Measurements from ENCODE around the gene DDX42.

Gene DDX42

DNA sequence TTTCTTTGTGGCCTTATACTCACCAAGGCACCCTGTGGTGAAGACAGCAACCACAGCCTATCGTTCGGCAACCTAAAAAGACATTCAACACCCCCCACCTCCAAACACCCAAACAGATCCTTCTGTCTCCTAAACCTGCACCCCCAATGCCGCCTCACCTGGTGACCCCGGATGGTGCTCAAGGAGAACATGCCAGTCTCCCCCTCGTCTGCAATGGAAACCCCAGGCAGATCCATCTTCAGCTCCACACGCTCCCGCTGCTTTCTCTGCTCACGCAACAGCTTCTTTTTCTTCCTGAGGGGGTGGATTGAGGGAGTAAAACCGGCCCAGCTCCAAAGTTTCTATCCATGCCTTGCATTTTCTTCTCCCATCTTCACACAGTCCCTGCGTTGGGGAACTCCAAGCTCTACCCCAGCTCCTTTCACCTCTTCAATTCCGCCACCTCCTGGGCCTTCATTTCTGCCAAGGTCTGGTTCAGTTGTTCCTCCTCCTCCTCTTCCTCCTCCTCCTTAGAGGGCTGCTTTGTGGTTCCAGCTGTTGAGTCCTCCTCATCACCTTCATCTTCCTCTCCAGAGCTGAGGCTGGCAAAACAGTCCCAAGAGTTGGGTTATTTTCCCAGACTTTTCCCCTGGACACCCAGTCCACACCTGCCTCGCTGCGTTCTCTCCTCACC is 49.8 kb downstream of the DDX42 start:
- DNase-seq (ENCODE audit: low read depth in 2 of 2), result no peak

DNA sequence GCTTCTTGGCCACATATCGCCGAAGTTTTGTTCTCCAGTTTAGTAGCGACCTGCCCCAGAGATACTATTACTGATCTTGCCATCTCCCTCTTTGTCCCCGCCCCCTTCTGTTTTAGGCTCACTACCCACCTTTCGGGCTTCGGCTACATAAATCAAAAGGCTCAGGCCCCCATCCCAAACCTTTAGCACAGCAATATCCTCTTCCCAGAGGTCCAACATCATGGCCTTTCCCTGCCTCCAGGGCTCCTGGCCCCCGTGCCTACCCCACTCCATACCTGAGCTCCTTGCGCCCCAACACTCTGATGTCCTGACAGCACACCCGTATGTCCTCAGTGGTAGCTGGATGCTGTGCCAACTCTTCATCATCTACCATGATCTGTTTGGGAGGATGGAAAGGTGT is 50.4 kb downstream of the DDX42 start:
- DNase-seq (ENCODE audit: low read depth in 2 of 2), result no peak

DNA sequence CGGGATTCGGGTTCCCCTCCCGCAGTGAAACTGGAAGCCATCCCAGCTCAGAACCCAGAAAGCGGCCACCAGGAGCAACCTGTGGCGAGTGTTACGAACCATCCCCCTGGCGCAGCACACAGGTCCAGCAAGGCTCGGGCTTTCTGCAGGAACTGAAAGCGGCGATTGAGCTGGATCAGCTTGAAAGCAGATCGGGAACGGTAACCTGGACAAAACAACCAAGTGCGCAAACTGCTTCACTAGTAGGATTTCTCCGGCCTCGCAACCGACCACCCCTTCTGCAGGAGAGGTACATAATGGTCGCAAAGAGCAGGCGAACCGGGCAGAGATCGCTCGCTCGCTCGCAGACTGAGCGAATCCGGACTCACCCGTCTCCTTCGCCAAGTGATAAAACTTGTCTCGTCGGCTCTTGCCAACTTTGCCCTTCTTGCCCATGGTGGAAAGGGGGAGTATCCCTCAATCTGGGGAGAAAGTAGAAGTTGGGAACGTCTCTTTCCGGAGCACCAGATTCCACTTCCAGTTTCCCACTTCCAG is 52.6 kb downstream of the DDX42 start:
- DNase-seq (ENCODE audit: low read depth in 2 of 2), result no peak

DNA sequence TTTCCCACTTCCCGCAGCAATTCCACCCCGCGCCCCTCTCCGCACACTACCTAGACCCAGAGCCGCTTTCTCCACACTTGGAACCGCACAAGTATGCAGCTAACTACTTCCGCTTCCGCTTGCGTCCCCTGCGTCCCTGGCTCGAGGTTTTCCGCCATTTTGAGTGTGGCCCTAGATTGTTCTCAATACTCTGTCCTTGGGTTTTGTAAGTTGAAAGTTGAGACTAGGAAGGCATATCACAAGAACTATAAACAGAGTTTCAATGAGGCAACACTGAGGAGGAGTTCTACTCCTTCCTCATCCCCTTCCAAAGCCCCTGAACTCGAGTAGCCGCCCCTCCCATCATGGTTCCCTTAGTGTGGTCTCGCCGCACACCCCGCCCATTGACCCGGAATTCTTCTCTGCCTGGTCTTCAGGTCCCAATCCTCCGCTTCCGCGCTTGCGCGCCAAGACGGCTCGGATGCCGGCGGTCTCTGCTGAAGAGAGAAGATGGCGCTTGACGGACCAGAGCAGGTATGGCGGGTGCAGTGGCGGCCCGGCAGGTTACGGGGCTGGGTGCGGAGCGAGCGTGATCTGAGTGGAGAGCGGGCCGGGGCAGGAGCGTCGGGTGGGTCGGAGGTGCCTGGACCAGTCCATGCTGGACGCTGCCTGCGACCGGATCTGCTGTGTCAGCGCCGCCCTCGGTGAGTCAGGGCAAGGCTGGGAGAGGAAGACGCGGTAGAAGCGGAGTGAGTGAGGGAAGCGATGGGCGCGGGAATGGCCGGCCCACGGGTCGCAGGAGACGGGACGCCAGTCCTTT is 53.2 kb downstream of the DDX42 start, which contains the start of the genes FTSJ3 and PSMC5:
FTSJ3 (minus strand) TSS at position 662 of the 799 bp plus-strand sequence. CDS start 761 bp downstream, outside the sequence.
PSMC5 (plus strand) TSS at position 430 of the 799 bp plus-strand sequence; CDS start at position 490, 60 bp downstream.
- peak; percentile 80 to 83 for DNase-seq (ENCODE audit: low read depth in 2 of 2)

DNA sequence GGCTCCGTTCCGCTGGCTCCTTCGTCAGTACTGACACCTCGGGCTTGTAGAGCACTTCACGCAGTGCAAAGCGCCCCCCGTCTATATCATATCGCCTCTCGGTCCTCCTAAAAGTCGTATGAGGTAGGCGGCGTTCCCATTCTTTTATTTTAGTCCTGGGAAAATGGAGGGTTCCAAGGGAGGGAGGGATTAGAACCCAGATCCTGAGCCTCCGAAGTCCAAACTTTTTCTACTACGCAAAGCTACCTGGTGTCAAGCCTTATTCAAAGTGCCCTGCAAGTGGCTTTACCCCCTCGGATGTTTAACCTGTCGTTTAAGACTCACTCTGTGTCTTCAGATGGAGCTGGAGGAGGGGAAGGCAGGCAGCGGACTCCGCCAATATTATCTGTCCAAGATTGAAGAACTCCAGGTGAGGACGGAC is 53.8 kb downstream of the DDX42 start:
- no peak for DNase-seq (ENCODE audit: low read depth in 2 of 2)

DNA sequence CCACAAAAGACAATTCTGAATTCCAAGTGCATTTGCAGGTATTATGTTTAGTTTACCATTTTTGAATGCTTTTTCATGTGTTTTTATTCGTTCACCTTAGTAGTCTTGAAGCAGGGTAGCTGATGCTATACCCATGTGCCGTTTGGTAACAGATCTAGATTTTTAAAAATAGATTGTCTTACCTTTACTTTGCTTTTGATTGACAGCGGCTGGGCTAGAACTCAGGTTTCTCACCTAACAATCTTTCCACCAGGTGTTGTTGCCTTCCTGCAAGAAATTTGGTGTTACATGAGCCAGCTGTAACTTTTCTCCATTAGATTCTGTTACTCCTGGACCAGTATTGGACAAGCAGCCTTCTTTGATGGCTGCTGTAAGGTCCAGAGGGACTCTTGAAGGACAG is 55.0 kb downstream of the DDX42 start:
- DNase-seq (ENCODE audit: low read depth in 2 of 2), result no peak

DNA sequence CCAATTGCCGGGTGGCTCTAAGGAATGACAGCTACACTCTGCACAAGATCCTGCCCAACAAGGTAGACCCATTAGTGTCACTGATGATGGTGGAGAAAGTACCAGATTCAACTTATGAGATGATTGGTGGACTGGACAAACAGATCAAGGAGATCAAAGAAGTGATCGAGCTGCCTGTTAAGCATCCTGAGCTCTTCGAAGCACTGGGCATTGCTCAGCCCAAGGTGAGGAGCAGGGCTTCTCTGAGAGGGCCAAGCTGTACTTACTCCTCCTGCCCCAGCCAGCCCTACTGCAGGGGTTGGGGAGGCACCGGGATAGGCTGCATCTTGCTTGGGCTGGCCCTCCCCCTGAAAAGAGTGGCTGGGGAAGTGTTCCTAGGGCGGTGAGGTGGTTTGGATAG is 56.3 kb downstream of the DDX42 start:
- DNase-seq (ENCODE audit: low read depth in 2 of 2), result no peak

DNA sequence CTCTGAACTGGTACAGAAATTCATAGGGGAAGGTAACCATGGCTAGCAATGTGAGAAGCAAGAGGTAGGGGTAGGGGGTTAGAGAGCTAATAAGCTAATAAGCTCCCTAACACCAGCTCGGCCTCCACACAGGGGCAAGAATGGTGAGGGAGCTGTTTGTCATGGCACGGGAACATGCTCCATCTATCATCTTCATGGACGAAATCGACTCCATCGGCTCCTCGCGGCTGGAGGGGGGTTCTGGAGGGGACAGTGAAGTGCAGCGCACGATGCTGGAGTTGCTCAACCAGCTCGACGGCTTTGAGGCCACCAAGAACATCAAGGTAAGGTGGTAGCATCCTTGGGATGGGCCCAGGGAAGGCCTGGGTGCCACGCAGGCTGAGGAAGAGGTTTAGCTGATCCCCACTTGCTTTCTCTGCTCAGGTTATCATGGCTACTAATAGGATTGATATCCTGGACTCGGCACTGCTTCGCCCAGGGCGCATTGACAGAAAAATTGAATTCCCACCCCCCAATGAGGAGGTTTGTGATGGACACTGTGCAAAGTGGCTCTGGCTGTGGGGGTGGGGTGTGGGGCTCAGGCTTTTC is 57.0 kb downstream of the DDX42 start:
- no peak for DNase-seq (ENCODE audit: low read depth in 2 of 2)

DNA sequence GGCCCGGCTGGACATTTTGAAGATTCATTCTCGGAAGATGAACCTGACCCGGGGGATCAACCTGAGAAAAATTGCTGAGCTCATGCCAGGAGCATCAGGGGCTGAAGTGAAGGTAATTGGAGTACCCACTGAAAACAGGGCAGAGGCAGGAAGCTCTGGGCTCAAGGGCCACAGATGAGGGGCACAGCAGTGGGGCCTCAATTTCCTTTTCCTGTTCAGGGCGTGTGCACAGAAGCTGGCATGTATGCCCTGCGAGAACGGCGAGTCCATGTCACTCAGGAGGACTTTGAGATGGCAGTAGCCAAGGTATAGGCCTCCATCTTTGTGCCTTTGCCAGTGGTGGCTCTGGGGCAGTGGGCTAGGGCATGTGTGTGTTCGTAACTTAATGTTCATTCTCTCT is 57.5 kb downstream of the DDX42 start:
- DNase-seq (ENCODE audit: low read depth in 2 of 2), result no peak

DNA sequence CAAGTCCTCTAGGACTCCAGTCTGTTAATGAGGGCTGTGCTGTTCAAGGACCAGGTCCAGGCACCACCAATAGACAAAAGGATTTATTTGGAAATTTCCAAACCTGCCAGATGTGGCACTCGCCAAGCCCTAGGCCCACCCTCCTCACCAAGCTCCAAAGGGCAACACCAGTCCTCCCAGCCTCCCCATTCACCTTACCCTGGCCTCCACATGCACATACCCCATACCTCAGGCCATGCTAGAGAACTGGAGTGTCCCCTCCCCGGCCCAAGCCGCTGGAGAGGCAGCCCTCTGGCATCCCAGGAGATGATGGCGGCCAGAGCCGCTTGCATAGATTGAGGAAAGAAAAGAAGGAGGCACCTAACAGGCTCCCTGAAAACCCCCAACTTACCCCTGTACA is 58.0 kb downstream of the DDX42 start:
- DNase-seq (ENCODE audit: low read depth in 2 of 2), result no peak

DNA sequence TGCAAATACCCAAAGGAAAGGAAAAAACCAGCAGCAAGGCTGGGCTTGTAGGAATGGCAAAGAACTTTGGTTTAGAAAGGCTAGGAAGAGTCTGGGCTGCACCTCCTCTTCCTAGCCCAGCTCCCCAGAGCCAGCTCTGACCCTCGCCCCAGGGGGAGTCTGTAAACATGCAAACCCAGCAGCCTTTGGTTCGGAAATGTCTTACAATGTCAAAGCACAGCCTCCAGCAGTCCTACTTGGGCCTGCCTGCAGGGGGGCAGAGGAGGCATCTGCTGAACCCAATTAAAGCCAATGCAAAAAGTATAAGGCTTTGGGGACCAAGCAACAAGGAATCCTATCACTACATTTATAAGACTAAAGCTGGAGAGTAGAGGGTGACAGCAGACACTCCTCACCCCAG is 58.5 kb downstream of the DDX42 start:
- DNase-seq (ENCODE audit: low read depth in 2 of 2), result no peak

DNA sequence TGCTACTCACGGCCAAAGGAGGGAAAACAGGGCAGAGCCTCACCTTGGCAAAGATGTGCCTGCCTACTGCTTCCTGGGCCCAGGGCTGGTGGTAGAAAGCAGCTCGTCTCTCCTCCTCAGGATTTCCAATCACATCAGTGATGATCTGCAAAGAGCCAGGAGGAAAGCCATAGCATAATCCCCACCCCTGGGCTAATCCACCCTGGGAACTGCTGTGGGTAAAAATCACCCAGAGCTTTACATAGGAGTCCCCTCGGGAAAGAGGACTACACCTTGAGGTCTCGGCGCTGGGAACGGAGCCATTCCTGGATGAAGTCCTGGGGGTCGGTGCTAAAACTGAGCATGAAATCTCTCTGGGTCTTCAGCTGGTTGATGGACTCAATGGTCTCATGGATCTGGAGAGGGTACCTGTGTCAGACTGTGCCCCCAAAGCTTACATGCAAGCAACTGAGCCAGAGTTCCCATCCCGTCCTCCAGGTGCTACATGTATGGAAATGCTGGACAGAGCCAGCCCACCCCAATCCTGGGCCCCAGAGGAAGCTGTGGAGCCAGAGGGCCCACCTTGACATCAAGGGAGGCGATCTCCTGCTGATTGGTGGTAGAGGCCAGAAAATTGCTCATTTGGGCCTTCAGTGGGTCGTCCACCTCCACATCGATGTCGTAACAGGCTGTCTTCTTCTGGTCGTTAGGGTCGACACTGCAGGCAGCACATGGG is 59.2 kb downstream of the DDX42 start:
- DNase-seq (ENCODE audit: low read depth in 2 of 2), result no peak

DNA sequence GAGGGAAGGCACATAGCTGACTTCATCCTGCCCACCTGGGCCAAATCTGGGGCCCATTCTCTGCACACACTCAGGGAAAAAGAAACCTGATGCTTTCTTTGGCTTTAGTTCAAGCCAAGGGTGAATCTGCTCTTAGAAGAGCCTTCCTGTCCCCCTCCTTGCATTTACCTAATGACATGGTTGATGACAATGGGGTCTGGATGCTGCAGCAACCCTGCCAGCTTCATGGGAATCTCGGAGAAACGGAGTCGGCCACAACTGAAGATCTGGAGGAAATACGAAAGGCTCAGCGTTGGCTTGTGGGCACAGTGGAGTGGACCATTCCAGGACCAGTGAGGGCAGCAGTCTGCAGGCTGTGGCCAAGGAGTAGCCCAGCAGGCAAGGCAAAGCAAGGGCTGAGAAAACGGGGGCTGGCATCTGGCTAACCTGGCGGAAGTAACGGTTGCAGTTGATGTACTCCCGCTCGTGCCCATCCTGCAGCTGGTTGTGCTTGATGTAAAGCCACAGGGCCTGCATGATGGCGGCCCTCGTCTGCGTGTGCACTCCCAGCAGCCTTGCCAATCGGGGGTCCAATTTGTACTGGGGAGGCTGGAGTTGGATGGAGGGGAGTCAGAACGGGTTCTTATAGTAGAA is 59.9 kb downstream of the DDX42 start:
- DNase-seq (ENCODE audit: low read depth in 2 of 2), result no peak

DNA sequence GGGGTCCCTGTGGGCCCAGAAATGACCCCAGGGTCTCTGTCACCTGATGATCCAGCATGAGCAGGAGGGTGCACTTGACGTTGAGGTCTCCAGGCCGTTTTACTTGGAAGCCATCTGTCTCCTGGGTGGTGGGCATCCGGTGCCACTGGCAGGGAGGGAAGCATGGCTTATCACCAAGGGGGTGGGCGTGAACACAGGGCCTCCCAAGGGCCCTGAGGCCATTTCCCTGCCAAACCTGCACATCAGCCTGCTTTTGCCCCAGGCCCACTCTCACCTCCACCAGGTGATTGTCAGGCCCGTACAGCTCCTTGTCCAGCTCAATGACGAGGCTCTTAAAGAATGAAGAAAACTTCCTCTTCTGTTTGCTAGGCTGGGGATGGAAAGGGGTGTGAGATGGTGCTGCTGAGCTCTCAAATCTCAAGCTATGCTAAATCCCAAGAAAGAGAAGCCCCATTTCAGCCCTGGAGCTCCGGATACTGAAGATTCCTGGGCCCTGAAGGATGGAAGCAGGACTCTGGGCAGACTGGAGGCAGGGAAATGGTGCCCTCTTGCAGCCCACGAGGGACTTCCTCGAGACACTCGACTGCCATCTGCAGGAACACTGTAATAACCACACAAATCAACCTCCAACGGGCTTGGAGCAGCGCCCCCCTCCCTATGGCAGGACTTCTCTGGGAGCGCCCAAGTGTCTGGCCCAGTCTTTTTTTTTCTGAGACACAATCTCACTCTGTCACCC is 60.6 kb downstream of the DDX42 start:
- DNase-seq (ENCODE audit: low read depth in 2 of 2), result peak; percentile 20 to 24

DNA sequence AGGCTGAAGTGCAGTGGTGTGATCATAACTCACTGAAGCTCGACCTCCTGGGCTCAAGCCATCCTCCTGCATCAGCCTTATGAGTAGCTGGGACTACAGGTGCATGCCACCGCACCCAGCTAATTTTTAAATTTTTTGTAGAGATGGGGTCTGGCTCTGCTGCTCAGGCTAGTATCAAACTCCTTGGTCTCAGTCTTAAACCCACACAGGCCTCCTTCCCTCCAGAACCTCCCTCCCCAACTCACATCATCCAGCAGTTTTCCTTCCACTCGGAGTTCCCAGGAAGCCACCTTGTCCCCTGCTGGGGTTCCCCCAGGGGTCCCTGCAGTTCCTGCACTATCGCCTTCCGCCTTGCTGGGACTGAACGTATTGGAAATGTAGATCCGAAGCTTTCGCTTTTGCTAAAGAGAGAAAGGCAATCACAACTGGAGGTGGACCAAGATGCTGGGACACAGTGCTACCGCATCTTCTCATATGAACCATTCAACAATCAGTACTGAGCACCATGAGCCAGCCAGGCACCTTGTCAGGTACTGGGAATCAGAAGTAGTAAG is 61.3 kb downstream of the DDX42 start:
- no peak for DNase-seq (ENCODE audit: low read depth in 2 of 2)

DNA sequence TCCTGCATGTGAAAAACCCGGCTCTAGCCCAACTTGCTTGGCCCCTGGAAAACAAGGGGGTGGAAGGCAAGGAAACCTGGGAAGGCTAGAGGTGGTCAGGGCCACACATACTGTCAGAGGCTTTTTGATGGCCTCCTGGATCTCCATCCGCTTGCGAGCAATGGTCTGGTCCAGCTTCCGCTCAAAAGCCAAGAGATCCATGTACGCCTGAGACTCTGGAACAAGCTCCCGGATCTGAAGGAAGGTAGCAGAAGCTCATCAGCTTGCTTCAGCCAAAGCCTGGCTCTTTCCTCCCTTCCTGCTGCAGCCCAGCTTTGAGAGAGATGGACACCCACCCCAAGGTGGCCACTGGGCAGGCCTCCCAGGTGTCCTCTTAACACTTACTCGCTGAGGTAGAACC is 62.8 kb downstream of the DDX42 start:
- DNase-seq (ENCODE audit: low read depth in 2 of 2), result no peak

DNA sequence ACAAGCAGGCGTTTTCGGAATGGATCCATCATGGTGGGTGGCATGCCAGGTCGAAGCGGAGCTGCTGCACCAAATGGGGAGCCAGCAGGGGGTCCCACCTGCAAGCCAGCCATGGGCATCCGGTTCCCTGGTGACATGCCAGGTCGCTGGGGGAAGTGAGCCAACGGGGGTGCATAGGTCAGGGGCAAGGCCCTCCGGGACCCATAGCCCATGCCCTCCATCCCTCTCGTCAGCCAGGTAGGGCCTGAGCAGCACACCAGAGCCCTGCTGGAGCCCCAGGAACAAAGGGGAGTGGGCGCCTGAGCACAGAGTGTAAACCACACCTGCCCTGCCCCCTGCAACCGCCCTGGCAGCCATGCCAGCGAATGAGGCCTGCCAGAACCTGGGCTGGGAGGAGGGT is 63.5 kb downstream of the DDX42 start:
- DNase-seq (ENCODE audit: low read depth in 2 of 2), result no peak

DNA sequence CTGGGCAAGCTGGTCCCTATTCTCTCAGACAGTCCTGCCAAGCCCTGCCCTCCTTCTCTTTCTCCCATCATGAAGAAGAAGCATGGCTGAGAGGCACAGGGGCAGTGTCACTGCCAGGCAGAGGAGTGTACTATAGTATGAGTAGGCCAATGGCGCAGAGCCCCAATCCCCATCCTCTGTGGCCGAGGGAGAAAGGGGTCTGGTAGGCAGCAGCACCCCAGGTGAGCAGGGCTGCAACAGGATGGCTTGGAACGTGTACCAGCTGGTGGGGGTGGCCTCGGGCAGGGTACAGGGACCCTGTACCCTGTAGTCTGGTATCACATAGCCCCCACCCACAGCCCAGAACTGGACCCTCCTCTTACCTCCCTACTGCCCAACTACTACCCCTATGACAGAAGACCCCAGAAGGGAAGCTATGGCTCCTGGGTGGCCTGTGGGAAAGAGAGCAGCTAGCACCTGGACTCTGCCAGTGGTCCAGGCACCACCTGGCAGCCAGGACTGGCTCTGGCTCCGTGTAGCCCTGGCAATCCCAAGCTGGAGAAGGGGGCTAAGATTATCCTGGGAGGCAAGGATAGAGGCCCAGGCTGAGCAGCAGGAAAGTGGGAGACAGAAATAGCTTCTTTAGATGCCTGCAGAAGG is 64.1 kb downstream of the DDX42 start:
- DNase-seq (ENCODE audit: low read depth in 2 of 2), result no peak

DNA sequence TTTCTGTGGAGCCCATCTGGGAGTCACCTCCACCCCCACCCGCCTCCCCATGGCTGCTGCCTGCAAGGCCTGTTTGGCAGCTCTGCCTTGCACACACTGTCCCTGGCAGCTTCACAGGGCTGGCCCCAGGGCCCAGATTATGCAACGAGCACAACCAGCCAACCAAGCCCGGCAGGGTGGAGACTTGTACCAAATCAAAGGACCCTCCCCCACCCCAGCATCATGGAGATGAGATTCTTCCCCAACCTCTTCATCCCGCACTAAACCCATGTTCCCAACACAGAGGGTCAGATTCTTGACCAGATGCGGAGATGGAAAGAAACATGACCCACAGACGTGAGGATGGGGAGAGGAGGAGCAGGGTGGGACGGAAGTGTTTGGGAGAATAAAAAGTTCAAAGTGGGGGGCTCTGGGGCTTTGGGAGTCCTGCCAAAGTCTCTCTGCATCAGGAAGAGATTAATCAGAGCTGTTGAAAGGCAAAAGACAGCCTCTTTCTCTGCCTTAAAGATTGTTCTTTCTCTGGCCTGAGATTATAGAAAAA is 64.7 kb downstream of the DDX42 start:
- peak; percentile 68 for DNase-seq (ENCODE audit: low read depth in 2 of 2)

Data from fibroblast of skin of left biceps (primary cell).